HL-60 (cell line): Measurements from ENCODE around the gene IRF4.

ENCODE experiments used
- DNase-seq, 2 experiments: peaks; one replicate each; pipeline ENCODE4 v3.0.0-alpha.2; 2010 to 2020; ENCODE audit warnings: low read depth in 1 of 2, low spot score in 1 of 2
- H3K27ac ChIP-seq: fragments of 250-450 bp; sonication (Bioruptor Pico); replicated peaks from 2 replicates; pipeline ENCODE4 v1.5.1; 2020; ENCODE audit warnings: mild to moderate bottlenecking, moderate library complexity
- H3K27me3 ChIP-seq: fragments of 250-450 bp; sonication (Bioruptor Pico); 2 replicates; pipeline ENCODE4 v1.5.1; 2021; ENCODE audit warnings: mild to moderate bottlenecking, moderate library complexity; ENCODE audit not compliant: insufficient read depth, poor library complexity, severe bottlenecking
- H3K4me3 ChIP-seq: replicated peaks from 2 replicates; pipeline ENCODE4 v1.5.1; 2011; ENCODE audit warnings: mild to moderate bottlenecking, control low read depth, low read length; ENCODE audit not compliant: insufficient read depth
- CTCF ChIP-seq: IDR thresholded peaks from one replicate; pipeline ENCODE4 v1.5.1; 2011; ENCODE audit warnings: low read length, control low read depth, inconsistent platforms; ENCODE audit not compliant: insufficient read depth
- GABPA ChIP-seq: IDR thresholded peaks from 2 replicates; pipeline ENCODE4 v1.6.1; 2012; ENCODE audit warnings: low read depth
- POLR2AphosphoS5 ChIP-seq: IDR thresholded peaks from 2 replicates; pipeline ENCODE4 v1.6.1; 2012; ENCODE audit warnings: low read depth
- REST ChIP-seq: IDR thresholded peaks from 2 replicates; pipeline ENCODE4 v1.6.1; 2012; ENCODE audit warnings: low read depth; ENCODE audit not compliant: insufficient replicate concordance
- SPI1 ChIP-seq: IDR thresholded peaks from 2 replicates; pipeline ENCODE4 v1.6.1; 2012; ENCODE audit warnings: low read depth, mild to moderate bottlenecking, borderline replicate concordance

The IRF4 gene

GRCh38 chr6:363291-363690 lies 28.3 kb upstream of the IRF4 start:
- no peak for TF ChIP-seq REST
- no peak for TF ChIP-seq SPI1
- TF ChIP-seq POLR2AphosphoS5 = no peak
- TF ChIP-seq GABPA = no peak
- TF ChIP-seq CTCF = no peak
- no peak overlapping the region for H3K4me3 ChIP-seq
- DNase-seq = no peak
- H3K27me3 ChIP-seq = peaks cover 3% of the 10 kb centered on the region
- H3K27ac ChIP-seq = no peak overlapping the region

DNA sequence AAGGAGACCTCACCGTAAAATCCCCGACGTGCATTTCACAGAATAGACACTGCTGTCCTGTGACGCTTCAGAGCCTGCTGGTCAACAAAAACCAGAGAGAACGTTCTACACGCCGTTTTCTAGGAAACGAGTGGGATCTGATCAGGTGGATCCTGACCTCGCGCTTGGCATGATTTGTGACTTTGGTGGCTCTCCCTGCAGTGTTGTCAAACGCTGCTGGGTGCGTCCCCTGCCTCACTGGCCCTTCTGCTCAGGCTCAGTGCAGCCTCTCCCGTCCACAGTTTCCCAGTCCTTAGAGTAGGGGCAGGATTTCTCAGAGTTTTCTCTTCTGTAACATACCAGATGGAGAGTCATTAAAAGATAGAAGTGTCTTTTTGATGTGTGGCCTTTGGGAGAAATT lies 27.6 kb upstream of the IRF4 start:
- H3K27ac ChIP-seq = no peak overlapping the region
- H3K4me3 ChIP-seq = no peak overlapping the region
- peaks cover 3% of the 10 kb centered on the region for H3K27me3 ChIP-seq
- TF ChIP-seq SPI1 (no peak), POLR2AphosphoS5 (no peak), REST (no peak), GABPA (no peak), CTCF (no peak)
- DNase-seq = no peak

DNA sequence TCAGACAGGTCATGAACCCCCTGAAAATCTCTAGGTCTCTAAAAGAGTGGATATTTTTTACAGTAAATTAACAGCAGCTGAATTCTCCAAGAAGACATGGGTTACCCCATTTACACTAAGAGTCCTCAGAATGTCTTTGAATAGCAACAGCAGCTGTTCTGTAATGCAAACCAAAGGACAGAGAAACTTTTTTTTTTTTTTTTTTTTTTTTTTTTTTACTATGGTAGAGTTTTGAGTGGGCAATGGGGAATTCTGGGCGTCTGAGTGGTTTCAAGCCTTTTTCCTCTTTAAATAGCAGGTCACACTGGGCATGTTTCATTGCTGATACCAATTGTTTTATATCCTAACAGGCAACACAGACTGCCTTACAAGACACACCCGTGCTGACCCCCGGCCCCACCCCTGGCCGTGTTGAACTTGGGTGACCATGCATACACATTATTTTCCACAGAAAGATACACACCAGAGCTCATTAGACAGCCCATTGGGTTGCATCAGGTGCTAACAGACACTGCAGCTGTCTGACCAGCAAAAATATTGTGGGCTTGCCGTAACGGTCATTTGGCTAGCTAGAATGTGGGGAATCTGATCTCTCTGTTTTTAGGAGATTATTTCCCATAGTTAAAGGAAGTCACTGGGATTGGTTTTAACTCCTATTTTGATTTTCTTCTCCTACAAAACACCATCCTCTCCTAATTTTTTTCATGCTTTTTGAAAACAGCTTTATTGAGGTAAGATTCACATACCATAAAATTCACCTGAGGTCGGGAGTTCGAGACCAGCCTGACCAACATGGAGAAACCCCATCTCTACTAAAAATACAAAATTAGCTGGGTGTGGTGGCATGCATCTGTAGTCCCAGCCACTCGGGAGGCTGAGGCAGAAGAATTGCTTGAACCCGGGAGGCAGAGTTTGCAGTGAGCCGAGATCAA lies 26.7 kb upstream of the IRF4 start:
- H3K27me3 ChIP-seq = peaks cover 3% of the 10 kb centered on the region
- H3K27ac ChIP-seq = no peak overlapping the region
- no peak overlapping the region for H3K4me3 ChIP-seq
- DNase-seq = no peak
- TF ChIP-seq CTCF = no peak
- no peak for TF ChIP-seq SPI1
- no peak for TF ChIP-seq GABPA

- no peak overlapping the region for H3K4me3 ChIP-seq
- TF ChIP-seq REST (no peak), CTCF (no peak), GABPA (no peak), SPI1 (no peak), POLR2AphosphoS5 (no peak)
- no peak overlapping the region for H3K27ac ChIP-seq
- DNase-seq = no peak
- H3K27me3 ChIP-seq = peaks cover 3% of the 10 kb centered on the region
Observed at GRCh38 chr6:365835-366234, 25.7 kb upstream of the IRF4 start.
